Embryonic facial prominence (tissue), 1 donor: ENCODE data around the gene RASAL3.
A peak's percentile ranks its signal among the peaks of the same experiment; 100 is the strongest.

Experiments used
- DNase-seq: peaks from one replicate; pipeline ENCODE4 v3.0.0-alpha.2; 2016; ENCODE audit errors: extremely low spot score

Gene RASAL3

GRCh38 chr19:15436012-15436825 is 28.1 kb downstream of the RASAL3 start:
- no peak for DNase-seq

DNA sequence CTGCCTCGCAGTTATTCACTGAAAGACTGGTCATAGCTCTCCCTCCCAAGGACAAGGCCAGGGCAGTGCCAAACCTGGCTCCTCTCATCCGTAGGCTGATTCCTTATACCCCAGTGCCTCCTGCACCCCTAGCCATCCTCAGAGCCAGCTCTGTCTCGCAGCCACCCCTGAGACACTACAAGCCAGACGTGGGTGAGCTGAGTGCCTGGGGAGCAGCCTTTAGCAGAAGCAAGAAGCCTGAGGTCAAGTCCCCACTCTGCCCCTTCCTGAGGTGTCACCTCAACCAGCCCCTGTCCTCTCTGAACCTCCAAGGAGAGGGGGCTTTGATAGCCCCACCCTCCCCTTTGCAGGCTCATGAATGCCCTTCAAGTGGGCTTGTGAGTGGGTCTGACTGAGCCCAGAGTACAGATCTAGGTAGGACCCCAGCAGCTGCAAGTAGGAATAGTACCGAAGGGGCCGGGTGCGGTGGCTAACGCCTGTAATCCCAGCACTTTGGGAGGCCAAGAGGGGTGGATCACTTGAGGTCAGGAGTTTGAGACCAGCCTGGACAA is 30.8 kb downstream of the RASAL3 start:
- no peak for DNase-seq

- DNase-seq, result peak; percentile 86
Observed at GRCh38 chr19:15432629-15433518, 31.5 kb downstream of the RASAL3 start.

- DNase-seq, result peak; percentile 3
Observed at GRCh38 chr19:15432018-15432494, 32.3 kb downstream of the RASAL3 start.

GRCh38 chr19:15431396-15432017 is 32.8 kb downstream of the RASAL3 start:
- DNase-seq, result peak; percentile 3

DNA sequence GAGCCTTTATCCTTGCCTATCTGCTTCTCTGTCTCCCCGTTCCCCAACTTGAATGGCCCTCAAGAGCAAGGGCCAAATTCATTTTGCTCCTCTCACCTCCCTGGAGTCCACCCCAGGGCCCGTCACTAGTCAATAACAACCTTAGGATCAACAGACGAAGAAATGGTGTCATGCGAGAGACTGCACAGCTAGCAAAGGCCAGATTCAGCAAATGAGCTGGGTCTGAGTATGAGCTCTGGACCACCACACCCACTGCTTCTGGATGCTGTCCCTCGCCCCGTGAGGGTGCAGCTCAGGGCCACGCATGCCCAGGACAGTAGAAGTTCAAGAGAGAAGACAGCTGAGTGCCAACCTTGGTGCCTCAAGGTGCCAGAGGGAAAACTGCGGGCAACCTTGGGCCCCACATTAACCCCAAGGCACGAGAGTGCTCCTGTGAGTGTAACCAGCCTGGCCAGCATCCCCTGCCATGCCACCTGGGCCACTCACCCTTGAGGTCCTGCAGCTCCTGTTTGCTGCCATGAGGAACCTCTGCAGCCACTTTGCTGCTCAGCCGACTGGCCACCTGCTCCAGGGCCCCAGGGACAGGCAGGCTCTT is 33.7 kb downstream of the RASAL3 start:
- DNase-seq, result peak; percentile 2

GRCh38 chr19:15429825-15430467 is 34.4 kb downstream of the RASAL3 start:
- no peak for DNase-seq

DNA sequence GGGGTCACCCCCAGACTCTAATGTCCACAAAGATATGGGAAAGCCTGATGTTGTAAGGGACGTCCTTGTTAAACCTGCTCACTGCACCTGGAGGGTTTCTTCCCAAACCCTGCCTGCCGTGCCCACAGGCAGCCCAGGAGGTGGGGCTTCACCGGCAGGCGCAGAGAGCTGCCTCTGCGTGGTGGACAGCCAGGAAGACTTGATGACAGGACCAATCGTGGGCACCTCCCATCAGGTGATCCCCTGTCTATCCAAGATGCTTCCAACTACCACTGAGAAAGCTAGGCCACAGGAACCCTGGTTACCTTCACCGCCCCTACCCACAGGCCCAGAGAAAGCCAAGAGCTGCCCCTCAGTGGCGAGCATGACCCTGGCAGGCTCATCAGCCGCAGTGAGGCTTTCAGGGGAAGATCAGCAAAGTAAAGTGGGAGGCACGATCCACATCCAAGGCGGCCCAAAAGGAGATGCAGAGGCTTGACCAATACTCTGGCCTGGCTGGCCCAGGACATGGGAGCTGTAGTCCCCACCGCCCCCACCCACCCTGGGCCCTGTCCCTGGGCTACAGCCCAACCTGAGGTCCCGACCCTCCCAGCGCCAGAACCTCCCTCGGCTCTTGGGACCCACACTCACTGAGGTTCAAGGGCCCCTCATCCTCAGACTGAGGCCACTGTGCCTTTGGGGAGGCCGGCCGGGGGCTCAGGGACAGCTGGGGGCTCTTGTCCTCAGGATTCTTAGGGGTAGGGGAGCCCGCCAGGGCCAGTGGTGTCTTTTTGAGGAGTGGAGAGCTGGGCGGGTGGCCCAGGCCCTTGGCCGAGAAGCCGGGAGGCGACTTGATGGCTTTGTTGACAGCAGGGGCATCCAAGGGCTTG is 35.2 kb downstream of the RASAL3 start:
- no peak for DNase-seq

DNA sequence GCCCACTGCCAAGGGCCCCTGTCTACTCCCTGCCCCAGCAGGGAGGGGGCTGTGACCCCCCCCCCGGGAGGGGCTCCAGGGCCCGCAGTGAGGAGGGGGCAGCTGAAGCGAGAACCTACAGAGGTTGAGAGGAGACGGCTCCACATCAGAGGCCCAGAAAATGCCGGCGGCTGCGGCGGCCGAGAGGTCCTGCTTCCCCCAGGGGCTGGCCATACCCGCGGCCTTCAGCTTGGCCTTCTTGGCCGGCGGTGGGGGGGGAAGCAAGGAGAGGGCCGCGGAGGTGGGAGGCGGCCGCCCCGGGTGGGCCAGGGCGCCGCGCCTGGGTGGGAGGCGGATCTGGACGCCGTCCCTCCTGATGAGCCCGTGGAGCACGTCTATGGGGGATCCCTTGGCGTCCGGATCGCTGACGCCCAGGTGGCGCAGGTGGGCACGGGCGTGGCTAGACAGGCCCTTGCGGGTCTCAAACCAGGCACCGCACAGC is 36.3 kb downstream of the RASAL3 start:
- no peak for DNase-seq

DNA sequence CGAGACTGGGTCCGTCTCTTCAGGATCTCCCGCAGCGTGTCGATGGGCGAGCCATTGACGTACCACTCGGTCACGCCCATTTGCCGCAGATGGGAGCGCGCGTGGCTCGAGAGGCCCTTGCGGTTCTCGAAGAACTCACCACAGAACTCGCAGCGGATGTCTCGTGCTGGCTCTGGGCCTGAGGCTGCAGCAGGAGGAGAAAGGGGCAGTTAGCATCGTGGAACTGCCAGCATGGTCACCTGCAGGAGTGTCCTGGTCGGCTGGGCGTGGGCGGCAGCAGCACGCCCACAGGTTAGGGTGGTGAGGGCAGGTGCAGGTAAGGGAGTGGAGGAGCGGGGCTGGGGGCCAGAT is 37.0 kb downstream of the RASAL3 start:
- no peak for DNase-seq

- no peak for DNase-seq
Observed at GRCh38 chr19:15426485-15427349, 37.6 kb downstream of the RASAL3 start.

DNA sequence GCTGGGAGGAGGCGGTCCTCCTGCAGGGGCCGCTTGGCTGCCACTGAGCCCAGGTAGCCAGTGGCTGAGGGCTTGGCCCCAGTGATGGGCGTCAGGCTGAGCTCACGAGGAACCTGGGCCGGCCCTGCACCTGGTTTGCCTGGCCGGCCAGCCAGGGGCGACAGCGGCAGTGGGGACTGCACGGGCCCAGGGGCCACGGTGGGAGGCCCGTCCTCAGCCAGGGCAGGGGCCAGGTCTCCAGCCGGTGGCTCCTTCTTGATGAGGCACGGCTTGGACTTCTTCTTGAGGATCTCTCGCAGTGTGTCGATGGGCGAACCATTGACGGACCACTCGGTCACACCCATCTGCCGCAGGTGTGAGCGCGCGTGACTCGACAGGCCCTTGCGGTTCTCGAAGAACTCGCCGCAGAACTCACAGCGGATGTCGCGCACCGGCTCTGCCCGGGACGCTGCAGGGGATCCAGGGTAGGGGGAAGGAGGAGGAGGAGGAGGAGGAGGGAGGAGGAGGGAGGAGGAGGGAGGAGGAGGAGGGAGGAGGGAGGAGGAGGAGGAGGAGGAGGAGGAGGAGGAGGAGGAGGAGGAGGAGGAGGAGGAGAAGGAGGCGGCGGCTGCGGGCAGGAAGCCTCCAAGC is 38.9 kb downstream of the RASAL3 start:
- no peak for DNase-seq

GRCh38 chr19:15424692-15425272 is 39.6 kb downstream of the RASAL3 start:
- DNase-seq, result no peak

GRCh38 chr19:15424121-15424520 is 40.2 kb downstream of the RASAL3 start:
- DNase-seq, result no peak

DNA sequence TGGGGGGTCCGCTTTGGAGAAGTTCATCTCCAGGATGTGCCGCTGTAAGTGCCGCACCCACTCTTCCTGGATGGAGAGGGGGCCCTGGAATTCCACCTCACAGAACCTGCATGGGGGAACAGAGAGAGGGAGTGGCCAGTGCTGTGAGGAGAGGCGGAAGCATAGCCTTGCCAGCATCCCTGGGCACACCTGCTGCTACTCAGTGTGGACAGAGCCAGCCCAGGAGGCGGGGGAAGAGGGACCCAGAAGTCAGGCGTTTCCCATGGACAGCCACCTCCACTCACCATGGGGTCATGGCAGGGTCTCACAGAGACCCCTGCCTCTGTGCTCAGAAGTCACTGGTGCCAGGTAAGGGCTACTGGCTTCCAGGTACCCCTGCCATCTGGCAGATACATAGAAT is 41.2 kb downstream of the RASAL3 start:
- no peak for DNase-seq

GRCh38 chr19:15422296-15423075 is 41.9 kb downstream of the RASAL3 start:
- DNase-seq, result no peak

DNA sequence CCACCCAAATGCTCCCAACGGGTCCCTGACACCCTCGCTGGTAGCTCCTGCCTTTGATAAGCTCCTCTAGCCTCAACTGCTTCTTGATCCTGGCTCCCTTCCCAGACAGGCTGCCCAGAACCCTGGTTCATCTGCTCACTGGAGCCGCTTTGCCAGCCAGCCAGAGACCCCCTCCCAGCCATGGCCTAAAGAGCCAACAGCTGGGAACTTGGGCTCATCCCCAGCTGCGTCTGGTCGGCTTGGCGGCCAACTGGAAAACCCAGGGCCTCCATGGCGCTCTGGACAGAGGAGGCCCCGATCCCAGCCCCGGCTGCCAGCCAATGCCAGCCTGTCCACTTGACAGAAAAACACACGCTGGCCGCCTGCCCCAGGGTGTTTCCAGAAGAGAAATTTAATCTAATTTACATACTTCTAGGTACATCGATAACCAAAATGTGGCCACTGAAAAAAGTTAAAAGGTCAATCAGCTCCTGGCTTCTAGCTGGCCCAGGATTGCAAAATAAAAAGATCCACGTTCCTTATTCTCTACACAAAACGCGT is 42.6 kb downstream of the RASAL3 start:
- no peak for DNase-seq
